Right forelimb (tissue), 1 donor: Measurements from ENCODE around the gene FBLL1.
A peak's percentile ranks its signal among the peaks of the same experiment; 100 is the strongest.
"Not testable (repeated sequence)": the region's sequence is repeated elsewhere in the genome, so short reads cannot be mapped to it uniquely, and the experiment has no call there.

Source experiments
- DNase-seq: peaks from one replicate; pipeline ENCODE4 v3.0.0-alpha.2; 2018

FBLL1 gene

DNA sequence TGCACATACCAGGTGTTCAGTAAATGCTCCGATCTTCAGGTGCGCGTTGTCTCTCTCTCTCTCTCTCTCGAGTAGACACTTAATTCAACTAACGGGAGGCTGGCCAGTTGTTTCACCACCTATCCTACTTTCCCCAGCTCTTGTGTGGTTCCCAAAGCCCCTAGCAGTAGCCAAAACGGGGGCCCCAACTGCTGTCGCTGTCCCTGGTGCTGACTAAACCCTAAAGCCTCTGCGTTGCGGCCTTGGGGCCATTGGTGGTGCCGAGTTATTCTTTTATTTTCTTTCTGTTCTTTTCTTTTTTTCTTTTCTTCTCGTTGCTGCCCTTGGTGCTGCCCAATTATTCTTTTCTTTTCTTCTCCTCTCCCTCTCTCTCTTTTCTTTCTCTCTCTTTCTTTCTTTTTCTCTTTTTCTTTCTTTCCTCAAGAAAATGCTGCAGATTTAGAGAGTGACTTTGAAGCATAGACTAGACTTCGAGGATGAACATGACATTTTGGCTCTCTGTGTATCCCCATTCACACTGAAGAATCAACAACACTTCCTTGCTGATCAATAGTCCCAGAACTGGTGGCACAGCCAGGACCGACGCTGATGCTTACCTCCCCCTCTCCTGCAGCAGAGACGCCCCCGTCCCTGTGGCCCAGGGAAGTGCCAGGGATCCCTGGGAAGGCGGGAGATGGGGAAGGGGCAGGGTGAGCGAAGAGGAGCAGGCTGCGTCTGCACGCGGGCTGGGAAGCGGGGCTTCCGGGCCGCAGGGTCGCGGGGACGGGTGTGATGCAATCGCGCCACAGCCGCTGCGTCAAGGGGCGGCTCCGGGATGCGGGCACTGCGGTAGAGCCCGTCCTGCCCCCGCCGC is at the start of gene FBLL1:
Gene FBLL1, plus strand, starts transcription at position 785 of the 853 bp plus-strand sequence. CDS start 200 bp downstream, outside the sequence.
- DNase-seq: peak; percentile 75

DNA sequence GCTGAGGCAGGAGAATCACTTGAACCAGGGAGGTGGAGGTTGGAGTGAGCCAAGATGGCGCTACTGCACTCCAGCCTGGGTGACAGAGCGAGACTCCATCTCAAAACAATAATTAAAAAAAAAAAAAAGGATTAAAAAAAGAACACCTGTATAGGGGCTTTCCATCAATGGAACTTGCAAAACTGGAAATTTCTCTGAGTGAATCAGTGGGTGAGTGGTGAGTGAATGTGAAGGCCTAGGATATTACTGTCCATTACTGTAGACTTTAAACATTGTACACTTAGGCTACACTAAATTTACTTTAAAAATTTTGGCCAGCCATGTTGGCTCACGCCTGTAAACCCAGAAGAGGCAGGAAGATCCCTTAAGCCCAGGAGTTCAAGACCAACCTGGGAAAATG is 48.5 kb upstream of the FBLL1 start:
- no peak for DNase-seq

DNA sequence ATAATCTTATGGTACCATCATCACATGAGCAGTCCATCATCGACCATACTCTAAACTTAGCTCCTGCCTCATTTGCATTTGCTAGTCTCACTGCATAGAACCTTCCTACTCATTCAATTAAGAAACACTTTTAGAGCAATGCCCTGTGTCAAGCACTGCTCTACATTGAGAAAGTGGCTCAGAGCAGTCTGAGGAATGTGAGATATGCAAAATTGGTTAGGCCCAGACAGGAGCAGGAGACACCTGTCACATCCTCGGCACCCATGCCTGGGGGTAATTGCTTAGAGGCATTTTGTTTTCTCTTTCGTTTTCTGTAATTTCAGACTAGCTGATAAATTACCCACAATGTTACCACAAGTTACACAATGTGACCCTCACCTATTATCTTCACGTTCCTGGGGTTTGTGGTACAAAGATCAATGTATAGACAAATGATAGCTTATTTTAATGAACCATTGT is 47.7 kb upstream of the FBLL1 start:
- no peak for DNase-seq

DNA sequence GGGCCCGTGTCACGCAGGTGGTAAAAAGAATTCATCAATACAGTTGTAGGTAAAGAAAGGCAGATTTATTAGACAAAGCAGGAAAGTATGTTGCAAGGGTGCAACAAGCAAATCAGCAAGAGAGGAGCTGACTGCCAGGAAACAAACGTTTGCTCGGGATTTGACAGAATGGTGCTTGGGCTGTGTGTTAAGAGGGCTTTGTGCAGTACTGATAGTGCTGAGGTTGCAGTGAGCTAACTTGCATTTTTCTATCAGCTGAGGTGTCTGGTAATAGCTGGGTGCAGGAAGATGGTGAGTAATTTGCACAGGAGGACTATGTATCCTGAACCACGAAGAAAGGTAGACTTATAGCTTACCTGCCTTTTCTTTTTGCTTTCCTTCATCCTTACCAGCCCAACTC is 46.7 kb upstream of the FBLL1 start:
- DNase-seq: no peak

DNA sequence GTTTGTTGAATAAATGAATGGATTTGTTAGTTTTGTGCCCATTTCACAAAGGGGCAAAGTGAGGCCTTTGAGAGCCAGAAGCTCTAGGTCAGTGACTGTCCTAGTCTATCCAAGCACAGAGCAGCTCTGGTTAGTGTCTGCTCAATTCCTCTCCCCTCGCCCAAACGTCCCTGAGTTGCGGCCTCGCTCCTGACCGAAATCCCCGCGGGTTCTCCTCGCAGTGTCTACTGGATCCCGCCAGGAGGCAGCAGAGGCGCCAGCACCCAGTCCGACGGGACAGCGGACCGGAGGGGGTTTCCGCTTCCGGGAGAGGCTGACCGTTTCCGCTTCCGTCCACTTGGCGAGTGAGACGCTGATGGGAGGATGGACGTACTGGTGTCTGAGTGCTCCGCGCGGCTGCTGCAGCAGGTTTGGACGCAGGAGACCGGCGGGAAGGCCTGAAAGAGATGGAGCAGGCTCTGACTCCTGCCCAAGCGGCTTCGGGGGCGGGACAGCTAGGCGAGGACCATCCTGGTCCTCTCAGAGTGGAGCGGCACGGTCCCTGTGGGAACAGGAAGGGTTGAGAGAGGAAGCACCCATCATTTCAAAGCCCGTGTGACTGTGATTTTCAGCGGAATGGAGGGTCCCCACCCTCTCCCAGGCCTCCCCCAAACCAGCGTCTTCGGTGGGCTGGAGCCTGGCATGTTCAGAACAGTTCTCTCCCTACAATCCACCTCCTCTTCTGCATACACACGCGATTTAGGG is 42.8 kb upstream of the FBLL1 start, which contains the start of gene RARS1:
Gene RARS1, plus strand, starts transcription at position 336 of the 744 bp plus-strand sequence. Its CDS starts 28 bp downstream, at position 364.
- peak; percentile 97 for DNase-seq

DNA sequence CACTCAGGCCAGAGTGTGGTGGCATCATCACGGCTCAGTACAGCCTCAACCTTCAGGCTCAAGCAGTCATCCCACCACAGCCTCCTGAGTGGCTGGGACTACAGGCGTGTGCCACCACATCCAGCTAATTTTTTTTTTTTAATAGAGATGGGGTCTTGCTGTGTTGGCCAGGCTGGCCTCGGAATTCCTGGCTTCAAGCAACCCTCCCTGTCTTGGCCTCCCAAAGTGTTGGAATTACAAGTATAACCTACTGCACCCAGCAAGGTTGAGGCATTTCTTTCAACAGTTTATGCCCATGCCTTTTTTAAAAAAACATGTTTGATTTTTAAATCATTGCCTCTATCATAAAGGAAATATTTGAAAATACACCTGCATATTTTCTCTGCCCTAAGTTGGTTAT is 40.0 kb upstream of the FBLL1 start:
- no peak for DNase-seq

DNA sequence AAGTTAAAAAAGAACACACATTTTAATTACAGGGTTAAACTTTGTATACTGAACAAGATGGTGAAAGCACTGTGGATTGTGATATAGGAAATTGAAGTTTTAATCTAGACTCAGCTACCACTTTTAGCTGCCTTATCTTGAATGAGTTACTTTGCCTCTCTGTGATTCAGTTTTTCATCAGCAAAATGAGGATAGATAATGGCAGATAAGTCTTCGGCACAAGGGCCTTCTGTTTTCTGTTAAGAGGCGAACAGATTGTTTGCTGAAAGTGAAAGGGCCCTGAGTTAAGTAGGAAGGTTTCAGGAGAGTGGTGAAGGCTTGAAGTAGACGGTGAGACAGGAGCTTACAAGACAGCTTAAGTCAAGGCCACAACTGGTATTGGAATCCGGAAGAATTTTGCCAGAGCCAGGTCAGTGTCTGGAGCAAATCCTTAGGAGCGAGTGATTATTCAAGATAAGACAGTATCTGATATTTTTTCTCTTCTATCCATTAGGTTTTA is 35.0 kb upstream of the FBLL1 start:
- DNase-seq: no peak

DNA sequence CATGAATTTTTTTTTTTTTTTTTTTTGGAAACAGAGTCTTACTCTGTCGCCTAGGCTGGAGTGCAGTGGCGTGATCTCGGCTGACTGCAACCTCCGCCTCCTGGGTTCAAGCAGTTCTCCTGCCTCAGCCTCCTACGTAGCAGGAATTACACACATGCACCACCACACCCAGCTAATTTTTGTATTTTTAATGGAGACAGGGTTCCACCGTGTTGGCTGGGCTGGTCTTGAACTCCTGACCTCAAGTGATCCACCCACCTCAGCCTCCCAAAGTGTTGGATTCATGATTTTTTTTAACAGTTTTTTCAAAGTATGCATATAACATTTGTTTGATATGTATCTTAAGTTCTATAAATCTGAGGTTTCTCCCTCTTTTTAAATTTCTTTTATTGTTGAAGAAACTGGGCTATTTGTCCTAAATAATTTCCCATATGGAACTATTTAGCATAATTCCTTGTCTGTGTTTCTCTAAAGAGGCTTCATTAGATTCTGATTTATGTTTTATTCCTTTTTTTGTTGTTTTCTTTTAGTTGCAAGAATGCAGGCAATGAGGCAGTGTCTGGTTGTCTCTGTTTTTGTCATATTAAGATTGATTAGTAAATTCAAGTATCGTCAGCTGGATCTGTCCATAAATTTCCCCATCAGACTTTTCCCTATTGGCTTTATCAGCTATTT is 26.4 kb upstream of the FBLL1 start:
- DNase-seq: no peak

DNA sequence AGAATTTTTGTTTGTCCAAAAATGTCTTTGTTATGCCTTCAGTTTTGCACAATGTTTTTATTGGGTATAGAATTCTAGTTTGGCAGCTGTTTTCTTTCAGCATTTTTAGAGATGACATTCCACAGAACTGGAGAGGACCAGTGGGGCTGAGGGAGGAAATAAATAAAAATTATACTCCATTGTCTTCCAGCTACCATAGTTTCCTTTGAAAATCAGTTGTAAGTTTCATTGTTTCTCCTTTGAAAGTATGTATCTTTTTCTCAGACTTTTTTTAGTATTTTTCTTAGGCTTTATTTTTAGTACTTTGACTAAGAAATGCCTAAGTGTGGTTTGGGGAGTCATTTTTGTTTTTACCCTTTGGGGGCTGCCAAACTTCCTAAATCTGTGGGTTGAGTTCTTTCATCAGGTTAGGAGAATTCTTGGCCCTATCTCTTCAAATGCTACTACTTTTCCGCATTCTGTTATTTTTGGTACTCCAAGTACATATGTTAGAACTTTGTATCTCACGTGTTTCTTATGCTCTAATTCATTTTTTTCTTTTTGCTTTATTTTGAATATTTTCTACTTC is 15.2 kb upstream of the FBLL1 start:
- DNase-seq: no peak

DNA sequence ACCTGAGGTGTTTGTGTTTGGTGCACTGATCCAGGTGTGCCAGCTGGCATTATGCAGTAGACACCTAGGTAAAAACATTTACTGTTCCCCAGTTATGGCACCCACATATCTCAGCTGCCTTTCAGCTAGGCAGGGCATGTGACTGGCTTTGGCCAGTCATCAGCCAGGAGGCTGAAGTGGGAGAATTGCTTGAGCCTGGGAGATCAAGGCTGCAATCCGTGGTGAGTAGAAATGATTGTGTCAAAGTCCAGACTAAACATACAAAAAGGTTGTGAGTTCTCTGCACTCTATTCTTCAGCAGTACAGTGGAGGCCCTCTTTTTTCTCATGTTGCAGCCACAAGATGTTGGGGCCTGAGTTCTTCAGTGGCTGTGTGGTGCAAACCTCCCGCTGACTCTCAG is 3.2 kb upstream of the FBLL1 start:
- DNase-seq: no peak

DNA sequence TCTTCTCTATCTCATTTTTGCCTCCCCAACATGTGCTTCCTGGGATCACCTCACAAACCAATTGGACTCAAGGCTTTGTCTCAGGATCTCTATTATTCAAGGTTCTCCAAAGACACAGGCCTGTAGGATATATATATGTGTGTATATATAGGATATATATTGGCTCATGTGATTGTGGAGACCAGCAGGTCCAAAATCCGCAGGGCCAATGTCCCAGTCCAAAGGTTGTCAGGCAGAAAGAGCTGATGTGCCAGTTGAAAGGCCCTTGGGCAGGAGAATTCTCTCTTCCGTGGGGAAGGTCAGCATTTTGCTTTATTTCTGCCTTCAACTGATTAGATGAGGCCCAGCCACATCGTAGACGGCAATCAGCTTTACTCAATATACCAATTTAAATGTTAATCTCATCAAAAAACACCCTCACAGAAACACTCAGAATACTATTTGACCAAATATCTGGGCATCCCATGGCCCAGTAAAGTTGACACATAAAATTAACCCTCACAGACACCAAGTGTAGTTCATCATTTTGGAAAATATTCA is 1.3 kb upstream of the FBLL1 start:
- DNase-seq: no peak

DNA sequence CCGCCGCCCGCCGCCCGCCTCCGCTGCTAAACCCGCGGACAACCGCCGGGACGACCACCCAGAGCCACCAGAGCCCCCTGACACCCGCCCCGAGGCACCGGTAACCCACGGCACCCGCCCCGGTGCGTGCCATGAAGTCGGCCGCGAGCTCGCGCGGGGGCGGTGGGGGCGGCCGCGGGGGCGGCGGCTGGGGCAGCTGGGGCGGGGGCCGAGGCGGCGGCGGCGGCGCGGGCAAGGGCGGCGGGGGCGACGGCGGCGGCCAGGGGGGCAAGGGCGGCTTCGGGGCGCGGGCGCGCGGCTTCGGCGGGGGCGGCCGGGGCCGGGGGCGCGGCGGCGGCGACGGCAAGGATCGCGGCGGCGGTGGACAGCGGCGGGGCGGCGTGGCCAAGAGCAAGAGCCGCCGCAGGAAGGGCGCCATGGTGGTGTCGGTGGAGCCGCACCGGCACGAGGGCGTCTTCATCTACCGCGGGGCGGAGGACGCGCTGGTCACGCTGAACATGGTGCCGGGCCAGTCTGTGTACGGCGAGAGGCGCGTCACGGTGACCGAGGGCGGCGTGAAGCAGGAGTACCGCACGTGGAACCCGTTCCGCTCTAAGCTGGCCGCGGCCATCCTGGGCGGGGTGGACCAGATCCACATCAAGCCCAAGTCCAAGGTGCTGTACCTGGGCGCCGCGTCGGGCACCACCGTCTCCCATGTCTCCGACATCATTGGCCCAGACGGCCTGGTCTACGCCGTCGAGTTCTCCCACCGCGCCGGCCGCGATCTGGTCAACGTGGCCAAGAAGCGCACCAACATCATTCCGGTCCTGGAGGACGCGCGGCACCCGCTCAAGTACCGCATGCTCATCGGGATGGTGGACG is 499 bp downstream of the FBLL1 start:
- DNase-seq: no peak

DNA sequence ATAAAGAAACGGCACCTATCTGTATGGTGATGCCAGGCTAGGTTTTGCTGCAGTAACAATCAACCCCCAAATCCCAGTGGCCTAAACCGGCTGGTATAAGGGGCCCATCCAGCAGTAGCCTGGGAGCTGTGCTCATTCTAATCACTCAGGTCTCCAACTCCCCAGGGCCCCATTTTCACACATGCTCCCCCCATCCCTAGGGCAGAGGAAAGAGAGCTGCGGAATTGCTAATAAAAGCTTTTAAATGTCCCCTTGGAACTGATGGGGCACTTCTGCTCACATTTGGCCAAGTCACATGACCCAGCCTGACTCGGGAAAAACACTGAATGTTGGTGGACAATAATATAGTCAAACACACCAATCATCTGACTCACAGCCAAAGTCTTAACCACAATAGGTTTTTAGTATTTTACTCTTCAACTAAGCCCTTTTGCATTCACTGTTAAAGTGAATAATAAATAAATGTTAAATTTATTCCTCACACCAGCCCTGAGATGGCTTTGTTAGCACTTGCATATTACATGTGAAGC is 1.6 kb downstream of the FBLL1 start:
- DNase-seq: no peak

DNA sequence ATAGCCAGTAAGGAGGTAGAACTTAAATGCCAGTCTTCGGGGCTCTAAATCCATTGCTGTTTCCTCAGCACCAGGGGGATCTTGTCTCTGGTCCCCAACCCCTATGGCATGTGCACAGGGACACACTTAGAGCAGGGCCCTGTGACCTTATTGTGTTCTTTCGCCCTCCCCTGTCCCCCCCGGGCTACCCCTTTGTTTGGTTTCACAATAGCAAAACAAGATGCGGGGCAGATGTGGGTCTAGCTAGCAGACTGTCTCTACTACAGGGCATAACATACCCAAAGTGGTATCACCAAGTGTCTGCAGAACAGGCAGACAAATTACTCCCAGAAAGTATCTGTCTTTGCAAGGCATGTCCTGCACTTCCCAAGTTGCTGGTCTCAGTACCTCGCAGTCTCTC is 2.1 kb downstream of the FBLL1 start:
- DNase-seq: no peak

DNA sequence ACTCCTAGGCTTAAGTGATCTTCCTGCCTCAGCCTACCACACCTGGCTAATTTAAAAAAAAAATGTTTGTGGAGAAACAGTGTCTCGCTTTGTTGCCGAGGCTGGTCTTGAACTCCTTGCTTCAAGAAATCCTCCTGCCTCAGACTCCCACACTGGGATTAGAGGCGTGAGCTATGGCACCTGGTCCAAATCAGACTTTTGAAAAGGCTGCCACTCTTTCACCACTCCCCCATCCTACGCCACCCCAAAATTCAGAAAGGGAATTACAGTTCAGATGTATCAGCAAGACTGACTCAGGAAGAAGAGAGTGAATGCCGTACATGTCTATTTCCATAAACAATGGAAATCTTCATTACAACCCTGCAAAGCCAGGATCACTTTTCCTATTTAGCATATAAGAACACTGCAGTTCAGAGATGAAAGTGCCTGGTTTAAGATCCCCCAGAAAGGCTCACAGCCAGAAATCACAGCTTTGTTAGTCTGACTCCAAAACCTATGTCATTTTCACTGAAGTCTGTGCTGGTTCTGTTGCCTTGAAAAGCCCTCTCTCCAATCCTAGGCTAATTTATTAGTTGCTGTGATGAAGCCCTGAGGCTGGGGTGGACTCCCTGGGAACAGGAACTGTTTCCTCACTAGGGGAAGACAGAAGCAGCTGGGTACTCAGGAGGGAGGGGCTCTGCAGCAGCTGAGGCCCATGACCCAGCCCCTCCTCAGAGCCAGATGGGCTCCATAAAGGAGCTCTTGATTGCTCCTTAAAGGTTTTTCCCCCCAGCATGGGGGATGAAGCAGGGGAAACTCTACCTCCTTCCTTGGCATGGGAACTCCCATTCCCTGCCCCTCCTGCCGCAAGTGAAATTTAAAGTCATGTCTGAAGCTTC is 3.1 kb downstream of the FBLL1 start:
- no peak for DNase-seq

DNA sequence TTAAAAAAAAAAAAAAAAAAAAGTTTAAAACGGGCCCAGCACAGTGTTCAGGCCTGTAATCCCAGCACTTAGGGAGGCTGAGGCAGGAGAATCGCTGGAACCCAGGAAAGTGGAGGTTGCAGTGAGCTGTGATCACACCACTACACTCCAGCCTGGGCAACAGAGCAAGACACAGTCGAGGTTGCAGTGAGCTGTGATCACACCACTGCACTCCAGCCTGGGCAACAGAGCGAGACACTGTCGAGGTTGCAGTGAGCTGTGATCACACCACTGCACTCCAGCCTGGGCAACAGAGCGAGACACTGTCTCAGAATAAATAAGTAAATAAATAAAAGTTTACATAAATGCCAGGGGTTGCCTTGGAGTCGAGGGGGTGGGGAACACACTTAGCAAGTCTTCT is 5.2 kb downstream of the FBLL1 start:
- not testable (repeated sequence) for DNase-seq

DNA sequence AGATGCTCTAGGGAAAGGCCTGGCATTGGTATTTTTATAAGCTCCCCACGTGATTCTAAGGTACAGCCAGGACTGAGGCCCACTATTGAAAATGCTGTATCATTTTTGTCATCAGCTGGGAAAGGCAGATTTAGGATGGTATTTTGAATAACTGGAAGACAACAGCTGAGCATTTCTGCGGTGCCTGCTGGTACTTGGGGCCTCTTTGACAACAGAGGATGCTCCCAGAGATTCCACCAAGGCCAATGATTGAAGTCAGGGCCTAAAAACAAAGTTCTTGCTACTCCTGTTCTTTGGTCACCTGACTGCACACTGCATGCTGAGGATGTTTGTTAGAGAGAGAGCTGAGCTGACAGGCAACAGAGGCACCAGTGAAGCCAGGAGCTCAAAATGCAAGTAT is 8.1 kb downstream of the FBLL1 start:
- DNase-seq: no peak

DNA sequence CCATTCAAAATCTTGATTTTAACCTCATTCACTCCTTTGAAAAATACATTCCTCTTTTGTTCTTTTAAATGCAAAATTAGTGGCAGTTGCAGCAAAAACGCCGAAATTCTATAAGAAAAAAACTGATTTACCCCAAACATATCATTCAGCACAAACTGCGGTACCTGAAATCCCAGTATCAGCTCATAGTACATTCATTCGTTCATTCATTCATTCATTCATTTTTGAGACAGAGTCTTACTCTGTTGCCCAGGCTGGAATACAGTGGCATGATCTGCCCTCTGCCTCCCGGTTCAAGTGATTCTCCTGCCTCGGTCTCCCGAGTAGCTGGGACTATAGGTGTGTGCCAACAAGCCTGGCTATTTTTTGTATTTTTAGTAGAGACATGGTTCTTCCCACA is 20.4 kb downstream of the FBLL1 start:
- DNase-seq: no peak

DNA sequence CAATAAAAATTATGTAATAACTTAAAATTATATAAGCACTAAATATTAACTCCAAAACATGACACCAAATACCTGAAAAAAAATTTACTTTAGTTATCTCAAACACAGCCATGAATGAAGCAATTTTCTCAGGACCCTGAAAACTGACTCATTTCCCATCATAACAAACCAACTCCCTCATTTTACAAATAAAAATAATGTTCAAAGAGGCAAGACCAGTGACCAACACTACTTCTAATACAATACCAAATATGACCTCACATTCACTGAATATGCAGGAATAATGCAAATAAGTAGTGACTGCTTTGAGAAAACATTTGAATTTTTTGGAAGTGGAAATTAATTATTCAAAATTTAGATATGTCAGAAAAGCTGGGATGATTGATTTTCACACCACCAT is 21.6 kb downstream of the FBLL1 start:
- DNase-seq: no peak

DNA sequence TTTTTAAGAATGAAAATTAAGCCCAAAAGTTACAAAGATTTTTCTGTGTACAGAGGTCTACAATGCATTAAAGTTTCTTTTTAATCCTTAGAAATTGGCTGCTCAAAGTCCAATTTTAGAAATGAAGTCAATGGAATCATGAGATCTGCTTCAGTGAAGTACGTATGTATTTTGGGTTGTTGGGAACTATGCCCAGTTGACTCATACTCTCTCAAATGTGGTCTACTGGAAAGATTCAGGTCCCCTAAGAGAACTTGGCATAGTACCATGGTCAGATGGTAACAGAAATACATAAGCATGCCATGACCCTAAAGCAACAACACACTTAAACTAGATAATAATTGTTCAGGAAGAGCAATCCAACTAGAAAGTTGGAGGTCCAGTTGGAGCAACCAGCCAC is 23.0 kb downstream of the FBLL1 start:
- no peak for DNase-seq
